Esophagus muscularis mucosa (tissue), 3 donors: Measurements from ENCODE around the gene CRHR1.

Source experiments
- CTCF ChIP-seq, 3 experiments: fragments of 200-600 bp in 2 of 3; fragments of 450-650 bp in 1 of 3; sonication (generic) in 2 of 3; IDR thresholded peaks; one replicate each; pipeline ENCODE4 v1.5.1; 2017 to 2019; ENCODE audit warnings: antibody characterized with exemption in 3 of 3, mild to moderate bottlenecking in 2 of 3, moderate library complexity in 1 of 3
- POLR2A ChIP-seq: fragments of 450-650 bp; IDR thresholded peaks from one replicate; pipeline ENCODE4 v1.6.1; 2017; ENCODE audit warnings: antibody characterized with exemption, moderate library complexity, mild to moderate bottlenecking, low read depth

GRCh38 chr17:45751466-45751865 is 32.7 kb upstream of the CRHR1 start:
- TF ChIP-seq CTCF (IDR thresholded peaks at IDR 0.05) (no peak), POLR2A (no peak)
